ENCODE measurements around the gene L1CAM. TPM values are rescaled to one million over a fixed set of nuclear protein-coding genes. Genes with fewer than 3 reads are reported as not detected.

Gene L1CAM
- total and polyA plus RNA-seq, 2 donors (not counting 1 experiment from before 2014, with no cell fraction given): 9.4 to 19.9 TPM

DNA sequence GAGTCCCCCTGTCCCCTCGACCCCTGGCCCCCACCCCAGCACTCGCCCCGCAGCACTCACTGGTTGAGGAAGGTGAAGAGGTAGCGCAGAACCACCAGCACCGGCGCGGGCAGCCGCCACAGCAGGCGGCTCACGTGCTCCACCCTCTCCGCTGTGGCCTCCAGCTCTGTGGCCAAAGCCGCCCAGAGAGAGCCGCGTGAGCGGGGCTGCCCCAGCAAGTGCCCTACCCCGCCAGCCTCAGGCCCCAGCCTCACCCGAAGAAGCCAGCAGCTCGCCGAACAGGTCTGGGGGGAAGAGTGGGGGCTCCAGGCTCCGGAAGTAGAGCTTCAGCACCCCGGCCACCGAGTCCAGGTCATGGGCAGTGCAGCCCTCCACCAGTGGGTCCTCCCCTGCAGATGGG is 24.5 kb upstream of the L1CAM start:
- no peak overlapping the region for H3K9ac ChIP-seq (ENCODE audit: low read length)
- over 99% methylated on average over 14 of the region's 22 CpGs for WGBS (ENCODE audit: insufficient coverage)
- Mint-ChIP-seq H3K4me3 (no peak overlapping the region), H3K4me1 (peaks cover 5% of the 10 kb centered on the region), H3K9me3 (ENCODE audit: insufficient read depth) (no peaks in the 10 kb centered on the region), H3K27me3 (no peaks in the 10 kb centered on the region), H3K27ac (no peak overlapping the region)
- POLR2A ChIA-PET: interaction anchor here (0.6 to 0.7 kb wide), 2 partner anchors 7 to 132 kb away, joined by 4 to 5 read pairs; no protein-coding TSS in a partner anchor
- DNase-seq (no peak), ATAC-seq (ENCODE audit: low read depth) (no peak)
- no peaks in the 10 kb centered on the region for H3K27me3 ChIP-seq (replicated peaks in 1 of 4; ENCODE audit: control extremely low read depth in 1 of 4, control insufficient read depth in 3 of 4, insufficient read depth in 4 of 4, low read length in 3 of 4)
- H3K27ac ChIP-seq (ENCODE audit: low read length in 2 of 2): no peak overlapping the region
- no peak overlapping the region for H3K4me3 ChIP-seq (ENCODE audit: control extremely low read depth in 1 of 5, extremely low read depth in 1 of 5, insufficient read depth in 1 of 5, low read depth in 2 of 5, low read length in 4 of 5)
- no peak overlapping the region for H2AFZ ChIP-seq (ENCODE audit: insufficient read depth, low read depth, low read length, poor library complexity, severe bottlenecking)
- H3K4me1 ChIP-seq (ENCODE audit: control insufficient read depth in 2 of 2, insufficient read depth in 2 of 2, low read length in 2 of 2): no peaks in the 10 kb centered on the region
- CTCF ChIA-PET: interaction anchor here (1.5 kb wide), 1 partner anchor 14 kb away, joined by 5 read pairs; no protein-coding TSS in a partner anchor
- TF ChIP-seq, protein P1, sequence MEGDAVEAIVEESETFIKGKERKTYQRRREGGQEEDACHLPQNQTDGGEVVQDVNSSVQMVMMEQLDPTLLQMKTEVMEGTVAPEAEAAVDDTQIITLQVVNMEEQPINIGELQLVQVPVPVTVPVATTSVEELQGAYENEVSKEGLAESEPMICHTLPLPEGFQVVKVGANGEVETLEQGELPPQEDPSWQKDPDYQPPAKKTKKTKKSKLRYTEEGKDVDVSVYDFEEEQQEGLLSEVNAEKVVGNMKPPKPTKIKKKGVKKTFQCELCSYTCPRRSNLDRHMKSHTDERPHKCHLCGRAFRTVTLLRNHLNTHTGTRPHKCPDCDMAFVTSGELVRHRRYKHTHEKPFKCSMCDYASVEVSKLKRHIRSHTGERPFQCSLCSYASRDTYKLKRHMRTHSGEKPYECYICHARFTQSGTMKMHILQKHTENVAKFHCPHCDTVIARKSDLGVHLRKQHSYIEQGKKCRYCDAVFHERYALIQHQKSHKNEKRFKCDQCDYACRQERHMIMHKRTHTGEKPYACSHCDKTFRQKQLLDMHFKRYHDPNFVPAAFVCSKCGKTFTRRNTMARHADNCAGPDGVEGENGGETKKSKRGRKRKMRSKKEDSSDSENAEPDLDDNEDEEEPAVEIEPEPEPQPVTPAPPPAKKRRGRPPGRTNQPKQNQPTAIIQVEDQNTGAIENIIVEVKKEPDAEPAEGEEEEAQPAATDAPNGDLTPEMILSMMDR (IDR thresholded peaks at IDR 0.05): no peak
- no peak for TF ChIP-seq EZH2 (IDR thresholded peaks at IDR 0.05; ENCODE audit: borderline replicate concordance, insufficient read depth, low read depth, low read length, poor library complexity, severe bottlenecking)
- H4K20me1 ChIP-seq (ENCODE audit: control insufficient read depth, insufficient read depth, low read length, poor library complexity, severe bottlenecking): peaks cover 41% of the 10 kb centered on the region
- intact Hi-C loops (cut with micrococcal nuclease): no loop called here
- no peaks in the 10 kb centered on the region for H3K9me3 ChIP-seq (ENCODE audit: control extremely low read depth in 1 of 3, control insufficient read depth in 2 of 3, insufficient read depth in 1 of 3, low read length in 2 of 3)
- no peak overlapping the region for H3K4me2 ChIP-seq (replicated peaks; ENCODE audit: low read depth, low read length, poor library complexity, severe bottlenecking)
- peaks cover 0 to 43% of the 10 kb centered on the region in 2 experiments for H3K36me3 ChIP-seq (replicated peaks in 1 of 2; ENCODE audit: control extremely low read depth in 1 of 2, control insufficient read depth in 1 of 2, extremely low read depth in 1 of 2, insufficient read depth in 2 of 2, low read length in 1 of 2)
- H3K79me2 ChIP-seq (ENCODE audit: control insufficient read depth, insufficient read depth, low read length): no peaks in the 10 kb centered on the region

GRCh38 chrX:153909980-153910360 is 24.0 kb upstream of the L1CAM start:
- ATAC-seq (ENCODE audit: low read depth) (no peak), DNase-seq (no peak)
- peaks cover 41% of the 10 kb centered on the region for H4K20me1 ChIP-seq (ENCODE audit: control insufficient read depth, insufficient read depth, low read length, poor library complexity, severe bottlenecking)
- H3K4me3 ChIP-seq (ENCODE audit: control extremely low read depth in 1 of 5, extremely low read depth in 1 of 5, insufficient read depth in 1 of 5, low read depth in 2 of 5, low read length in 4 of 5): no peak overlapping the region
- no peaks in the 10 kb centered on the region for H3K79me2 ChIP-seq (ENCODE audit: control insufficient read depth, insufficient read depth, low read length)
- Mint-ChIP-seq H3K9me3 (ENCODE audit: insufficient read depth) (no peaks in the 10 kb centered on the region), H3K27ac (no peak overlapping the region), H3K27me3 (no peaks in the 10 kb centered on the region), H3K4me3 (no peak overlapping the region), H3K4me1 (peaks cover 6% of the 10 kb centered on the region)
- H2AFZ ChIP-seq (ENCODE audit: insufficient read depth, low read depth, low read length, poor library complexity, severe bottlenecking): no peak overlapping the region
- 98% methylated on average over 15 of the region's 25 CpGs for WGBS (ENCODE audit: insufficient coverage)
- H3K4me2 ChIP-seq (replicated peaks; ENCODE audit: low read depth, low read length, poor library complexity, severe bottlenecking): no peak overlapping the region
- H3K4me1 ChIP-seq (ENCODE audit: control insufficient read depth in 2 of 2, insufficient read depth in 2 of 2, low read length in 2 of 2): peaks cover under 1% of the 10 kb centered on the region in 2 donors
- ChIA-PET POLR2A (no interaction called here), CTCF (interaction anchor here (1.5 kb wide), 1 partner anchor 15 kb away, joined by 5 read pairs; no protein-coding TSS in a partner anchor)
- H3K36me3 ChIP-seq (replicated peaks in 1 of 2; ENCODE audit: control extremely low read depth in 1 of 2, control insufficient read depth in 1 of 2, extremely low read depth in 1 of 2, insufficient read depth in 2 of 2, low read length in 1 of 2): peaks cover 0 to 43% of the 10 kb centered on the region in 2 experiments
- H3K9me3 ChIP-seq (ENCODE audit: control extremely low read depth in 1 of 3, control insufficient read depth in 2 of 3, insufficient read depth in 1 of 3, low read length in 2 of 3): no peaks in the 10 kb centered on the region
- no peak overlapping the region for H3K9ac ChIP-seq (ENCODE audit: low read length)
- no peaks in the 10 kb centered on the region for H3K27me3 ChIP-seq (replicated peaks in 1 of 4; ENCODE audit: control extremely low read depth in 1 of 4, control insufficient read depth in 3 of 4, insufficient read depth in 4 of 4, low read length in 3 of 4)
- H3K27ac ChIP-seq (ENCODE audit: low read length in 2 of 2): no peak overlapping the region
- no peak for TF ChIP-seq EZH2 (IDR thresholded peaks at IDR 0.05; ENCODE audit: borderline replicate concordance, insufficient read depth, low read depth, low read length, poor library complexity, severe bottlenecking)
- TF ChIP-seq, protein P1 (IDR thresholded peaks at IDR 0.05): no peak
- intact Hi-C loops (cut with micrococcal nuclease): no loop called here
